NCI-H2081 treated with DMSO at 0.1 percent for 48 hours (cell line): Measurements from ENCODE around the gene CLTCL1.

Experiments used
- DNase-seq: peaks from one replicate; lab custom pipeline; 2025; lab: John Stamatoyannopoulos, UW

The CLTCL1 gene

DNA sequence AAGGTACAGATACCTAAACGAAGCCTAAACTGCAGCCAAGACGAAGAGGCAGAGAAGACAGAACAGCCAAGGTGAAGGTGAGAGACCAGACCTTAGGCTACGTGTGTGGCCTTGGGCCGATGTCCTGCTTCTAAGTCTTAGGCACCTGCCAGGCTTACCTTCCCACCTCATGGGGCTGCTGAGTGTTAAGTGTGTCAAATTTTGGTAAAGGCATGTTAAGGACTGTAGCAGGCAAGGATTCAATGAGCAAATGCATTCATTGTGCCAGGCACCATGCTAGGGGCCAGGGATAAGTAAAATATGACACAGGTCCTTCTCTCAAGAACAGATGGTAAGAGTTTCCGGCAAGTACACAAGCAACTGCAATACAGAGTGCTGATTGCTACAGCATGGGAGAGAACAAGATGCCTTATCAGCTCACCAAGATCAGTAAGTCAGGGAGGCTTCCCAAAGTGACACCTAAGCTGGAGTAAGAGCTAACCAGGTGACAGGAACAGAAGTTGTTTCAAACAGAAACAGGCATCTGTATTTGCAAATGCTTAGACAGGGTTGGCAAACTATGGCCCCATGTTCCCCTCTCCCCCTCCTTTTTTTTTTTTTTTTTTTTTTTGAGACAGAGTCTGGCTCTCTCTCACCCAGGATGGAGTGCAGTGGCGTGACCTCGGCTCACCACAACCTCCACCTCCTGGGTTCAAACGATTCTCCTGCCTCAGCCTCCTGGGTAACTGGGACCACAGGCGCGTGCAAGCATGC is 46.7 kb downstream of the CLTCL1 start:
- no peak for DNase-seq

DNA sequence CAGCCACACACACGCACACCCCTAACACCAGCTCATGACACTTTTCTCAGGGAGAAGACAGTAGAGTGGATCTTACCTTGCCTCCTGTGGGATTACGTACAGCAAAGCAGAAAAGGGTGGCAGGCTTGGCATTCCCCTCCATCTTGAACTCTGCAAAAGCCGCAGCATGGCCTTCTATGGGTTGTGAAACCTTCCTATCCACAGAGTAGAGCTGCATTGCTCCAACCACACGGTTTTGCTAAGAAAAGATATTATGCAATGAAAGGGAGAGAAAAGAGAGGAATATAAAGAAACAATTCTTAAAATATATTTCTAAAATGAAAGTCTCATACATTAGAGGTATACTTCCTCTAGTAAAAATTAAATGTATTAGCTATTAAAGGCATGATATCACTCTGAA is 48.8 kb downstream of the CLTCL1 start:
- no peak for DNase-seq

DNA sequence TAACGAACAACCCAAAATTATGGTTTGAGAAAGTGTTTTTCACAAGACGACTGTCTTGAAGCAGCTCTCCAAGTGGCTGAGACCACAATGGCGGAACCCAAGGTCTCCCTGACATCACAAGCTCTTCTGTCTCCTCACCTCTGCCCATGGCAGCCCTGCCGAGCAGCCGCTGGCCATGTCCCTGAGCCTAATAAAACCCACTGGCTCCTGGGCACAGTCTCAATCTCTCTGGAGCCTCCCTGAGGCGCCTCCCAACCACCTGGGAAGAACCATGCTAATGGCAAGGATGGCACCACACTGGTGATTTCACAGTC is 50.0 kb downstream of the CLTCL1 start:
- no peak for DNase-seq

DNA sequence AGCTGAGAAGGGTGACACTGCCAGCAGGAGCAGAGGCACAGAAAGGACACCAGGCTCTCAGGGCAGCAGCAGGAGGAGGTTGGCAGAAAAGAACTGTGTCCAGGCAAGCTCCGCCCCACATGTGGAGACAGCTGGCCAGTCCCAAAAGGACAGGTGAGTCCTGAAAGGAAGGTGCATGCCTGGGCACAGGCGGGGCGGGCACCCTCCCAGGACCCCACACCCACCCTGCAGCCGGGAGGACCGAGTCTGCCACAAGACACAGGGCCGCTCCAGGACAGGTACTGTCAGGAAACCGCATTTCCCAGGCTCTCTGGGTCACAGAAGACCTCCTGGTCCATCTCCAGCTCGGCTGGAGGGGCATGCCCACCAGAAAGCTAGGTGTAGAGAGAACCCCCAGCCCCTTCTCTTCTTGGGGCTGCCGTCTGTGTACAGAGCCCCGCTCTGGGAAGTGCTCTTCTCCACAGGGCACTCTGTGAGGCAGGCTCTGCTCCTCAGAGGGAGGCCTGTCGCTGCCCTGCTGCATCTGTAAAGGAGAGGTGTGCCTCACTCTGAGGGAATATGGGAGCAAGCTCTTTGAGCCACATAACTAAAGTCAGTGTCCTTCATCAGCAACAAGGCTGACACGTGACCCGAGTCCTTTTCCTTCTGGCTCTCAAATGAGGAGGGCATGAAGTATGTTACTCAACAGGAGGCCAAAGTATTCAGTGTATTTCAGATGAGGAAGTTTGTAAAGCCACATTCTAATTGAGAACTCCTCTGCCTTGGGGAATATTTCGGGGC is 50.5 kb downstream of the CLTCL1 start:
- no peak for DNase-seq

DNA sequence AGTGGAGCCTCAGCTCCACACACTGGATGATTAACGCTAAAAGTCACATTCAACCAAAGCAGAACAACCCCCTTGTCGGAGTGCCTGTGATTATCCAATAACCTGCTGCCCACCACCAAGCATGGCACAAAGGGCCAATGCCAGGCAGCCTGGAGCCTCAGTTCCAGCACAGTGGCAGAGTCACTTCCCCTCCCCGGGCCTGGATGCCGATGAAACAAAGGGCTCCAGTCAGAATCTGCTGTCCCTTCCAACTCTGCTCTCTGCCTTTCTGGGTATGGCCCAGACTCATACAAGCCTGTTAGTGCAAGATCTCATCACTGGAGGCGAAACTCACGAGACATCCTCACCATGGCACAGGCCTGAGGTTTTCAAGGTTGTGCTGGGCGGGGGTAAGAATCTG is 52.1 kb downstream of the CLTCL1 start:
- no peak for DNase-seq

DNA sequence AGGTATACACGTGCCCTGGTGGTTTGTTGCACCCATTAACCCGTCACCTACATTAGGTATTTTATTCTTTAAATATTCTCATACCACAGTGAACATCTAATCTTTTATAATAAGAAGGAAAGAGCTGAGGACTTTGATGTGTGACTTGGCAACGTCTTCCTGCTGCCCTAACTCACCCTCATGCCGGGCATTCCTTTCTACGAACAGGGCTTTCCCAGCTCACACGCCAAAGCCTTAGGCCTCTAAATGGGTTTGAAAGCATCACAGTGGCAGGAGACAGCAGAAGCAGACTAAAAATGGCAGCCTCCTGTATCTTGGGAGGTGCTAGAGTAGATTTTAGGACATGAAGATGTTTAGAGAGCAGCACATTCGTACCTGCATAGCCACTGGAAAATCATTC is 52.6 kb downstream of the CLTCL1 start:
- no peak for DNase-seq

DNA sequence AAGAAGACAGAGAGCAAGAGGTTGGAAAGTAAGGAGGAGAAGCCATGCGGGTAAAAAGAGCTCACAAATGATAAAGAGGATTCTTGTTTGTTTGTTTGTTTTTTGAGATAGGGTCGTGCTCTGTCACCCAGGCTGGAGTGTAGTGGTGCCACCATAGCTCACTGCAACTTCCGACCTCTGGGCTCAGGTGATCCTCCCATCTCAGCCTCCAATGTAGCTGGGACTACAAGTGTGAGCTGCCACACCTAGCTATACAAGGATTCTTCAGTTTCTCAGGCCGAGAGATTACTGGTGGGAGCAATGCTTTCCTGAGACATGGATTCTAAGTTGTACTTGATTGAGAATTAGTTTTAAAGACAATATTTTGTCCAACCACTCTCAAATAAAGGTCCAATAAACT is 55.6 kb downstream of the CLTCL1 start:
- no peak for DNase-seq

DNA sequence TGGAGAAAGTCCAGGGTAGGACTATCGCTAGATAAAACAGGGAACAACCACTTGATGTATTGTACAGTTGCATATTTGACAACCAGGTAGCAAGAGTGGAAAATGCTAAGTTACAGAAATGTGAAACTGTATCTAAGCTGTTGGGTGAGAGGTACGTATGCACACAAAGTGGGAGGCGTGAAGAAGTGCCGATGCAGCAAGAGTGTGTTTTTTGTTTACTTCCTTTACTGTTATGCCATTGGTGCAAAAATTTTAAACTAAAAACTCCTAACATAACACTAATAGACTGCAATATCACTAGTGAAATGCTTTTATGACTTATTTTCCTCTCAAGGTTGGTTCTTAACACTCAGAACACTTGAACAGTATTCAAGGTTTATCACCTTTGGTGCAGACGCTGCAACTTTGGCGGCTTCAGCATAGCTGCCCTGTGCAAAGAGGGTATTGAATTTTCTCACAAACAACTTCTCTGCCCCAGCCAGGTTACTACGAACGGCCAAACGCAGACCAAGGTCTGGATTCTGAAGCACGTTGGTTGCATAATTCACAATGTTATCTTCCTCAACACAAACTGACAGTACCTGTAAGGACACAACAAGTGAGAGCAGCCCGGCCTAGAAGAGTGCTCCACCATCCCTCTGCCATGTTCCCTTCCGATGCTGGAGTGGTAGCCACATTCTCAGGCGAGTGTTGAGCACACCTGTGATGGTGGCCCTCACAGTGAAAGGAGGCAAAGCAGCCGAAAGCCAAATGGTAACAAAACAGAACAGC is 57.2 kb downstream of the CLTCL1 start:
- DNase-seq = no peak

DNA sequence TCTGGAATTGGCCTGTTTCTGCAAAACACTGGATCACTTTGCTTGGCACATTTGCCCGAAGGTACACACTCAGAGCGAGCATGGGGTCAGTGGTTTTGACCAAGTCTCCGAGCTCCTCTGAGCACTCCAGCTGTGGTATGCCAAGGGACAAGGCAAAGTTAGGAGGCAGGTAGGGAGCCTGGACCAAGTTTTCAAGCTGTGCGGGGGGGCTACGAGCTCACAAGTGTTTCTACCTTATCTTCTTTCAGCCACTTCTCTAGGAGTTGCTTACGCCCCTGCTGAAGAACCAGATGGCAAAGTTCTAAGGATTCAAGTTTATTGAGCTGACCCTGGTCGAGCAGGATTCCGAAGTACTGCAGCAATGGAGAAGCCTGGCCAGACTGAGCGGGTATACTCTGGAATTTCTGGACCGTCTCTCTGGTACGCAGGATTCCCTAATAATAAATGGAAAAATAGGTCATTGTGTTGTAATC is 58.3 kb downstream of the CLTCL1 start:
- no peak for DNase-seq

DNA sequence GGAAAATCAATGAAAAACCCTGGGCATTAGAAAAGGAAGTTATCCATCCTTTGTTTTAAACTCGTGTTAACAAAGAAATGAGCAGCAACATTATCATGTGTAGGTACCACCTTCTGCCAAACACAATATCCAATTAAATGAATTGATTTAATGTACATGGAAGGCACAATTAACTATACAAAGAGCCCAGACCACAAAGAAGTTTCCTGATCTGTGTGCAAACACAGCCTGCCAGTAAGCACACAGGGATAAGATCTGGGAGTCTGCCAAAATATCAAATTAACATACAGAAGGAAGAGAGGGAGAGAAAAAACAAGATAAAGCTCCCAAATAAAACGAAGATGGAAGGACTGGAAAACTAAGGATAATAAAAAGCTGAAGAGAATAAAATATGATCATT is 58.9 kb downstream of the CLTCL1 start:
- DNase-seq = peak; percentile 83

DNA sequence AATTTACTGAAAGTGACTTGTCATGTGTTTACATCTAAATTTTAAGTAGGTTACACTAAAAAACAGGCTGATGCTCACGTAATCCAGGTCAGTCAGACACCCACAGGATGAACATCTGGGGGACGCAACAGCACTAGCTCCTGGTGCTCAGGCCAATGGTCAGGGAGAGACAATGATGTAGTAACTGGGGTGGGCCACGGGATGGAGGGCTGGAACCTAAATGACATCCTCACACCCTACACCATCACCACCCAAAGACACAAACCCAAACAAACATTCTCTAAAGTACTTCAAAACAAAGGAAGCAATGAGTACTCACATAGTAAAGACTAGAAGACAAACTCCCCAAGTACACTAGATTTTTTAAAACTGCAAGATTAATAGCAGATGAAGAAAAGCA is 59.5 kb downstream of the CLTCL1 start:
- no peak for DNase-seq

DNA sequence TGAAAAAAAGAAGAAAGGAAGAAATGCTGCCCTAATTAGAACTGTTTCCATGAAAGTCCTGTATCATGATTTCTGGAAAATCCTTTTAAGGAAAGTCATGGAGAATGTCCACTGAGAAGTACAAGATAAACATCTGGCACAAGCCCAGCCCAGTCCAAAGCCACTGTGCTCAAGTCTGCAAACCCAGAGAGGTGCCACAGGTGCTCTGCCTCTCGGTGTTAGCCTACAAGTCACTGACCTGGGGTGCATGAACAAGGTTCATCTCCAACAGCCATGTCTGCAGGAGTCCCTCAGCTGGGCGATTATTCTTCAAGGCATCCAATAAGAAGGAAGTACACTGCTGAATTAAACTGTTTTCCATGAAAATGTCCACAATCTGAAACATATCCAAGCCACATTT is 61.9 kb downstream of the CLTCL1 start:
- DNase-seq = no peak

DNA sequence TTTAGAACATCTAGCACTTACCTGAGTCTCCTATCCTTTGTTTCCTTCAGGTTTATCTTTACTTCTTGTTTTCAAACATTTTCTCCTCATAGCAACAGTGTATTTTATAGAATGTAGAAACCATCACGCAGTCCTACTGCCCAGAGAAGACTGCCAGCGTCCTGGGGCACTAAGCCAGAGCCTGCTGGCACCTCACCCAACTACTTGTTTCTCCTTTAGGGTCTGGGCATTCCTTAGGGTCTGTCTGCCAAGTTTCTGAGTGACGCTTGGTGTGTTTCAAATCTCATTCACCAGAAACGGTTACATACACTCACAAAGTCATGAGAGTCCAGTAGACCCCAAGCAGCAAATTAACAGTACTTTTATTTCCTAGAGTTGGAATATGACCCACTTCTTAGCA is 63.3 kb downstream of the CLTCL1 start:
- no peak for DNase-seq

DNA sequence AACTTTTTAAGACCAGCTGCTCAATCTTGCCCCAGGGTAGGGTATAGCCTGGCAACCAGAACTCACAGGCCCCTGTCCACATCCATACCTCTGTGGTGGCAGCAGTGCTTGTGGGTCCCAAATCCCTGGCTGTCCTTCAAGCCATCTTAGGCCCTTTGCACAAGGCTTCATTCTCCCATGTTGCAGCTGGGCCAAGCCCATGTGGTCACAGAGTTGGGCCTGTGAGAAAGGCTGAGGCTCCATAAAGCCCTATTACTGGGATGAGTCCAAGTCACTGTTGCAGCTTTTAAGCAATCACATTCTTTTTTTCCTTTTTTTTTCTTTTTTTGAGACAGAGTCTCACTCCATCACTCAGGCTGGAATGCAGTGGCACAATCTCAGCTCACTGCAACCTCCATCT is 65.1 kb downstream of the CLTCL1 start:
- DNase-seq = no peak

DNA sequence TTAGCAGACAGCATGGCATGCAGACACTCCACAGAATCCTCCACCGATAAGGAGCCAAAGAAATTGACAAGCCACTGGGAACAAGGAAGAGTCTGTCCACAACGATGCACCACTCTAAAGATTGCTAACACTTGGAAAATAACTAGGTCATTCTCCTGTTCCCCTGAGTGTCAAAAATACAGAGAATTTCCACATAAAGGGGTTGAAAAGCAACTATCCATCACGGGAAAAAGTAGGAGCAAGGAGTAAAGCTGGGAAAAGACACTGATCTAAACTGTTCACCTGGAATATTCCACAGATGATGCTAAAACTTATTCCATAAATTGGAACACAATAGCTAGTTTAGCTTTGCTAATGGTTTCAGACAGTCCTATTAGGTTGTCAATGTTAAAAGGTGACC is 66.0 kb downstream of the CLTCL1 start:
- no peak for DNase-seq

DNA sequence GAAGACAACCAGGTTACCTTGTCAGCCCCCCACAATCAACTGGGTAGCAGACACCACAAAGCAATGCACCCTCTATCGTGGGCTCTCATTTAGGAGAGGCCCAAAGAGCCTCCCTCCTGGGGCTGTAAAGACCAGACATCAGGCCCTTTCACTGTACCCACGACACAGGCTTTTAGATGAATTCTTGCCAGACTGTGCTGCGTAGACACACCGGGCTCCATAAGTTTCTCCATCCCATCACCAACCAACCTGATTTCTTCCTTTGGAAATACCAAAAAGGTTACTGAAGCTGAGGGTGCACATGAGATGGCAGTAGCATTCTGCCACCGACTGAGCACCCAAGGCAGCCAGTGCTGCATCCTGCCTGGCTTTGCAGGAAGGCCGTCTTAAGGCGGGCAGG is 66.5 kb downstream of the CLTCL1 start:
- DNase-seq = no peak

DNA sequence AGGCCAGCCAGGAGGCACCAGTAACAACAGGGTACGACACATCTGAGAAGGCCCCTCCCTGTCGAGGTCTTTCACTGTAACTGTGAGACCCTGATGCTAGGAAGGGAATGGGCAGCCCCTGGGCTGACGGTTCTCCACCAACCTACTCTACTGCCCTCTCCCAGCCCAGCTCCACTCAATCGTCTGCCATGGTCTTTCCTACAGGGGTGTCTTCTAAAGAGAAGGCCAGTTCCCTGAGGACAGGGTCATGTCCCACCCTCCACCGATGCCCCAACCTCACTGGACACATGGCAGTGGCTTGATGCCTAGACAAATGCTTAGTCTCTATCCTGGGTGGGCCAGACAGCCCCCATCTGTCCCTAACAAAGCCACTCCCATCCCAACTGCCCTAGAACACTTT is 67.0 kb downstream of the CLTCL1 start:
- DNase-seq = no peak

DNA sequence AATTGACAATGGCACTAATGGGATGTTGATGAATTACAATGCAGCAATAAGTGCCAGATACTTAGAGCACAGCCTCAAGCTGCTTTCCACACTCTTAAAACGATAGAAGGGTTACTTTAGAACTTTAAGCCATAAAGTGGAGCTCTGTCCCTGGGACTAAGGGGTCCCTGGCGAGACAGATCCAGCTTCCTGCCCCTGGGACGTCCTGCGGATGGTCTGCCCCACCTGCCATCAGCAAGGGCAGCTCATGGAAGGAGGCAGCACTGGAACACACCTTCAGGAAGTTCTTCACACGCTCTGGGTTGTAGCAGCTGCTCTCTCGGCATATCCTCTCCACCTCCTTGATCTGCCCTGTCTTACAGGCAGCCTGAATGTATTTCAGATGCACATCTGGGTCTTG is 67.9 kb downstream of the CLTCL1 start:
- no peak for DNase-seq

DNA sequence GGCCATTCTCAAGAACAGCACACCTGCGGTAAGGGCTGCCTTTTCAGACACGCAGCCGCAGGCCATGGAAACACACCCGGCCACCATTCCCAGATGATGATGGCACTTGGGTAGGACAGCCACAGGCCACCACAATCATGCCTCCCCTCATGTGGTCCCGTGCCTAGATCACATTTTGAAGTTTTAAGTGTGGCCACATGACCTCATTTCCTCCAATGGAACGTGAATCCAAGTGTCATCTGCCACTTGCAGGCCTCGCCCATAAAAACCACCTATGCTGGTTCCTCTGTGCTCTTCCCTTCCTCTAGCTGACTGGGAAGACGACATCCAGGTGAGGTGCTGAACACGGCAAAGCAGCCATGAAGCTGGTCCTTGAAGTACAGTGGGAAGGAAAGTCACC is 68.4 kb downstream of the CLTCL1 start:
- no peak for DNase-seq

DNA sequence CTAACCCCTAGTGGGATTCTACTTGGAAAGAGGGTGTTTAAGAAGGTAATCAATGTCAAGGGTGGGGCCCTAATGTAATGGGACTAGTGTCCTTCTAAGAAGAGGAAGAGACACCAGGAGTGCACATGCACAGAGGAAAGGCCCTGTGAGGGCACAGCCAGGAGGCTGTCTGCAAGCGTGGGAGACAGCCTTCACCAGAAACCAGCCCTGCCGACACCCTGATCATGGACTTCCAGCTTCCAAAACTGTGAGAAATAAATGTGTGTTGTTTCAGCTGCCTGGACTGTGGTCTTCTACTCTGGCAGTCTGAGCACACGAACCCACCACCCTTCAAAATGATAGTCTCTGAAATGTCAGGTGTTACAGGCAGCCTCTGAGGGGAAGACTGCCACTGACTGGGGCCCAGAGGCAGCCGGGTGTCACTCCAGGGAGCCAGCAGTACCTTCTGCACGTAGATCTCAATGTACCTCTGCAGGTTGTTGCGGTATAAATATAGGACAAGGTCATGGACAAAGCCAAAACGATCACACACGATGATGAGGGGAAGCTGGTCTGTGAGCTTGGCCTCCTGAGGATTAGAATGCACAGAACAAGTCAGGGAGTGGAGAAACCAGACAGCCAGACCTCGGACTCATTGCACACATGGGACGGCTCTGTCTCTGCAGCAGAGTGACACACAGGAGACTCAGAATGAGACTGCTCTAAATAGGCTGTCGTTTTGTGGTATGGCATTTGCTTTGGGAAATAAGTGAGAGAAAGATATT is 69.1 kb downstream of the CLTCL1 start:
- DNase-seq = no peak

DNA sequence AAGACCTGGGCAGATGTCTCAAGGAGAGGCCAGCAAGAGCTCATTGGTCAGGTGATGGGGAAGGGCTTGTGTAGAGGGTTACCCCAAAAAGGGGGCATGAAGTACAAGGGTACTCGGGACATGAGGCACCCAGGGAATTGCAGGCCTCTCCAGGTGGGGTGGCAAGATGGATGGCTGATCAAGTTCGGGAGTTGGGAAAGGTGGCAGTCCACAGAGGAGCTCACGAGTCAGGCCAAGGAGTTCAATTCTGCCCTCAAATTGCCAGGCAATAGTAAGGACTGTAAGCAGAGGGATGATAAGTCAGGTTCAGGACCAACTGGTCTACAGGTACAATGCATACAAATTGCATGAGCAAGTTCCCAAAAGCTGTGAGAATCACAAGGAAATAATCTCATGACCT is 70.7 kb downstream of the CLTCL1 start:
- DNase-seq = no peak

DNA sequence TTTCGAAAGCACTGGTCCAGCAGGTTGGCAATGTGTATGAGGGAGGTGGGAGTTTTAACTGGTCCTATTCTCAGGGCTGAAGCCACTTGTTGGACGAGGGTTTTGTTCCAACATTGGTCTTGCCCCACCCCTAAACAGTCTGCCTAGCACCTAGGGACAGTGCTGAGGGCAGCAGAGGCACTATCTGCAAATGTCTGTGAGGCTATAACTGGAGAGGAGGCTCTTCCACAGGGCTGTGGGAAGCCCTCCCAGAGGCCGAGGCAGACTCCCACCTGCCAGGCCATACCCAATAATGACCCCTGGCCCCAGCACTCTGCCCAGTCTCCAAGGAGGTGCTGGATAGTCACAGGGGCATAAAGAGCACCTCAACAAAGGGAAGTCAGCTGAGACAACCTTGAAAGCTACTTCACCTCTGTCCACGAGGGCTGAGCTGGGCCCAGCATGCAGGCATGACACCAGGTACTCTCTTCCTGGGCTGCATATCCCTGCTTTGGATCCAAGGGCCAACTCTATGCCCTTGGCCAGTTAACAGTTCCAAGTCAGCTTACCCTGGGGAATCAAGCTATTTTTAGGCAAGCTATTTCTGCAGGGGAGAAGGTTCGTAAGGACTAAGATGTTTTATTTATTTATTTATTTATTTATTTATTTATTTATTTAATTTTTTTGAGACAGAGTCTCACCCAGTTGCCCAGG is 72.8 kb downstream of the CLTCL1 start:
- no peak for DNase-seq
